Right lung (tissue), 5 donors: ENCODE data around the gene PRKCA. TPM values are rescaled to one million over a fixed set of nuclear protein-coding genes. Genes with fewer than 3 reads are reported as not detected.

Experiments
- DNase-seq, 2 donors: peaks; one replicate each; pipeline ENCODE4 v3.0.0-alpha.2; 2013
- polyA plus RNA-seq, 5 donors: library from polyadenylated mRNA; unstranded; fragments of 120-200 nt; gene quantifications; one replicate each; pipeline versions ENCODE4 v1.2.1 to v1.2.3, GENCODE V29; 2013; ENCODE audit warnings: inconsistent platforms in 1 of 5, low replicate concordance in 1 of 5; ENCODE audit not compliant: insufficient read length in 5 of 5, insufficient read depth in 1 of 5

Gene PRKCA
- polyA plus RNA-seq, 5 donors, result 11.7 to 18.1 (median 17.2) TPM

GRCh38 chr17:66542967-66543520, 240.6 kb downstream of the PRKCA start:
- no peak for DNase-seq

GRCh38 chr17:66543526-66543925, 241.1 kb downstream of the PRKCA start:
- no peak for DNase-seq

- DNase-seq, result no peak
Observed at GRCh38 chr17:66545918-66546317, 243.5 kb downstream of the PRKCA start.

DNA sequence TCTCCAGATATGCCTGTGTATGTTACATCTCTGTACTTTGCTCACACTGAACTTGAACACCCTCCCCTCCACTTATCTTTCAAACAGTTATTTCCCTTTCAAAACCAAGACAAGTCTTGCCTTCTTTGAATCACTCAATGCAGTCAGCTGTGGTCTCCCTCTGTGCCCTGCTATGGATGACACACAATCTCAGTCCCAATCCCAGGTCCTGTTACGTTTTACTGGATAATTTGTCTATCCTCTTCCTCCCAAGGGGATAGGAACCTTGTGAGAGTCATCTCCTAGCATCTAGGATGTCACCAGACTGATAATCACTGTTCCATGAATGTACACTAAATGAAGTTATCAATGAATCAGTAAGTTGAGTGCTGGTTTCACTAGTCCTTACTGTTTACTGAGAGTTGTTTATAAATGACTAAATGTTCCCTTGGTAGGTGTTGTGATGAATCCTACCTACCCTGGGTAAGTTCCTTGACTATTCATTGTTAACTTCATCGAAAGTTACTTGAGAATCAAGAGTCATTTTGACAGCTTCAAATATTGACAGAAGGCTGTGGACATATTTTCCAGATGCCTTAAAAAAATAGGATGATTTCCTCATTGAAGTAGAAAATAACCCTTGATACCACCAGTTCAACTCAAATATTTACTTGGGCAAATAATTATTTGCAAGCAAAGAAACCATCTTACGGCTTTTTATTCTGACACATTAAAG, 244.9 kb downstream of the PRKCA start:
- no peak for DNase-seq

GRCh38 chr17:66548158-66548557, 245.7 kb downstream of the PRKCA start:
- no peak for DNase-seq

DNA sequence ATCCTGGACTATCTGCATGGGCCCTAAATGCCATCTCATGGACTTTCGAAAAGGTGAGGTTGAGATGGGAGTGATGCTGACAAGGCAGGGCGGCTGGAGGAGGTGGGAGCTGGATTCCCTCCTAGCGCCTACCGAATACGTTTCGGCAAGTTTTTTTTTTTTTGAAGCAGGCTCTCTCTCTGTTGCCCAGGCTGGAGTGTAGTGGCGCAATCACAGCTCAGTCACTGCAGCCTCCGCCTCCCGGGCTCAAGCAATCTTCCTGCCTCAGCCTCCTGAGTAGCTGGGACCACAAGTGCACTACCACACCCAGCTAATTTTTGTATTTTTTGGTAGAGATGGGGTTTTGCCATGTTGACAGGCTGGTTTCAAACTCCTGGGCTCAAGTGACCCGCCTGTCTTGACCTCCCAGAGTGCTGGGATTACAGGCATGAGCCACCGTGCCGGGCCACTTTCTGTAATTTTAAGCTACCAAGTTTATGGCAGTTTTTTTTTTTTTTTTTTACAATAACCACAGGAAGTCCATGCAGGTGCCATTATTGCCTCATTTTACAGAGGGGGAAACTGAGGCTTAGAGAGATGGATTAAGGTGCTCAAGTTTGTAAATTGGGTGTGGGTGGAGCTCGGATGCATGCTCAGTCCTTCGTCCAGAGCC, 246.4 kb downstream of the PRKCA start:
- no peak for DNase-seq

DNA sequence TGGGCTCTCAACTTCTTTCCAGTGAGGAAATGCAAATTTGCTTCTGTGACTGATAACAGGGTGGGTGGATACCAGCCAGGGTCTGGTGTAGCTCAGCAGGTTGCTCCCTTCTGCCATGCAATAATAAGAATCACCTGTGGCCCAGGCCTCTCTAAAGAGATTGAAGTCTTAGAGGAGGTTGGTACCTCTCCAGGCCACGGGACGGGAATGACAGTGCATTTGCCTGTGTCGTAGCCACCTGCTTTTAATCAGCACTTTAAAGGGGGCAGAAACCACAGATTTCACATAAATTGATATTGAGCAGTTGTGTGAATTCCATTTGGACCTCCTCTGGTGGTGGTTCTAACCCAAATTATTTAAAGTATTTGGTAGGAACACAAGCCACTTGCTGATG, 246.9 kb downstream of the PRKCA start:
- DNase-seq, result no peak

- DNase-seq, result no peak
Observed at GRCh38 chr17:66549731-66550207, 247.4 kb downstream of the PRKCA start.

GRCh38 chr17:66551839-66552238, 249.4 kb downstream of the PRKCA start:
- no peak for DNase-seq

DNA sequence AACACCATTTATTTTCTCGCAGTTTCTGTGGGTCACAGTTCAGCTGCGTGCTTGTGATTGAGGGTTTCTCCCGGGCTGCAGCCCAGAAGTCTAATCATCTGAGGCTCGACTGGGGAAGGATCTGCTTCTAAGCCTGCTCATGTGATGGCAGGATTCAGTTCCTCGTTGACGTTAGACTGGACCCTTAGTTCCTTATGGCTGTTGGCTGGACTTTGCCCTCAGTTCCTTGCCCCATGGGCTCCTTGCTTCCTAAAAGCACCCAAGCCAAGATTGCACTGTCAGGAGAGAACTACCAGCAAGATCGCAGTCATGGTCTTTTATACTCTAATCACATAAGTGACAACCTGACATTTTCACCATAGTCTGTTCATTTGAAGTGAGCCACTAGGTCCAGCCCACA, 250.0 kb downstream of the PRKCA start:
- DNase-seq, result no peak

DNA sequence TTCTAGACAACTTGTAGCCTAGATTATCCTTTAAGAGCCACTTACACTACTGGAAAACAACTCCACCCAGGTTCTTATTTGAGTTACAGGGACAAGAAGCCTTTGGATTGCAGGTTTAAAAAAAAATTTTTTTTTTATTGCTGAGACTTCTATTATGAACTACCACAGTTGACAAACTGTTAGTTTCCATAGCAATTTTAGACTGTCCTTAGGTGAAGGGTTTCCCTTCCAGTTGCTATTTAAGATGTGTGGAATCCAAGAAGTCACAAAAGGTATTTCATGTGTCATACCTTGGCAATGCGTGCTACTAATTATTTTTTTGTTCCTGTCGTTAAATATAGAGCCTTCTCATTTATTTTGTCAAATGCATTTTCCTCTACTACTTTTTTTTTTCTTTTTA, 253.2 kb downstream of the PRKCA start:
- DNase-seq, result no peak

- no peak for DNase-seq
Observed at GRCh38 chr17:66557200-66557599, 254.8 kb downstream of the PRKCA start.

- DNase-seq, result no peak
Observed at GRCh38 chr17:66557886-66558285, 255.5 kb downstream of the PRKCA start.

DNA sequence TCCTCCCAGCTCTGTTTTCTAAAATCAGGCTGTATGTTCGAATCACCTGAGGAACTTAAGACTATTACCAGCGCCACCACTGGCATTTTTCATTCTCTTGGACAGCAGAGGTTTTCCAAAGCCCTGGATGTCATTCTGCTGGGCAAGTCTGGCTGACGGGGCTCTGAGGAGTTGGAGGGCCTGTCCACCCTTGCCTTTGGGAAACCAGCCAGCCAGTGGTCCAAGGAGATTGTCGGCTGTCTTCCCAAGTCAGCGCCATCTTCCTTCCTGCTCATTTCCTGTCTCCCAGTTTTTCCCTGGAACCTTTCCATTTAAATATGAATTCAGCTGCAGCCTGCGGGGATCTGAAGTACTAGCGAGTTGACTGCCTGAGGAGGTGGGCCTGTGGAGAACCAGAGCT, 258.3 kb downstream of the PRKCA start:
- no peak for DNase-seq

GRCh38 chr17:66562119-66562518, 259.7 kb downstream of the PRKCA start:
- DNase-seq, result no peak

DNA sequence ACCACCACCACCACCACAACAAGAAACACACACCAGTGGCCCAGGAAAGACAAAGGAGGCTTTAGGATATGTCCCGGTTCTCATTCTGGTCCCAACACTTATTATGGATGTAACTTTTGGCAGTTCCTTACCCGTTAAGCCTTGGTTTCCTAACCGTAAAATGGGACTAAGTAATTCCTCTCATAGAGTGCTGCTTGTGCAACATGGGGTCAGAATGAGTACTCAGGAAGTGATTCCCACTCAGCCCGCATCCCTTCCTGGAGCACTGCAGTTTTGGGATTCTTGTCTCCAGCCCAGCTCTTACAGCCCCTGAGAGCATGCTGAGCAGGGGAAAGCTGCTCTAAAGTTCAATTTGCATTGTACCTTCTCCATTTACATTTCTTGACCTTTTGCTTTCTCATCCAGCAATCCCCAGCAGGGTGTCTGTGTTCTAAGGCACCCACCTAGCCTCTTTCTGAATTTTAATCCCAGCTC, 262.6 kb downstream of the PRKCA start:
- no peak for DNase-seq

DNA sequence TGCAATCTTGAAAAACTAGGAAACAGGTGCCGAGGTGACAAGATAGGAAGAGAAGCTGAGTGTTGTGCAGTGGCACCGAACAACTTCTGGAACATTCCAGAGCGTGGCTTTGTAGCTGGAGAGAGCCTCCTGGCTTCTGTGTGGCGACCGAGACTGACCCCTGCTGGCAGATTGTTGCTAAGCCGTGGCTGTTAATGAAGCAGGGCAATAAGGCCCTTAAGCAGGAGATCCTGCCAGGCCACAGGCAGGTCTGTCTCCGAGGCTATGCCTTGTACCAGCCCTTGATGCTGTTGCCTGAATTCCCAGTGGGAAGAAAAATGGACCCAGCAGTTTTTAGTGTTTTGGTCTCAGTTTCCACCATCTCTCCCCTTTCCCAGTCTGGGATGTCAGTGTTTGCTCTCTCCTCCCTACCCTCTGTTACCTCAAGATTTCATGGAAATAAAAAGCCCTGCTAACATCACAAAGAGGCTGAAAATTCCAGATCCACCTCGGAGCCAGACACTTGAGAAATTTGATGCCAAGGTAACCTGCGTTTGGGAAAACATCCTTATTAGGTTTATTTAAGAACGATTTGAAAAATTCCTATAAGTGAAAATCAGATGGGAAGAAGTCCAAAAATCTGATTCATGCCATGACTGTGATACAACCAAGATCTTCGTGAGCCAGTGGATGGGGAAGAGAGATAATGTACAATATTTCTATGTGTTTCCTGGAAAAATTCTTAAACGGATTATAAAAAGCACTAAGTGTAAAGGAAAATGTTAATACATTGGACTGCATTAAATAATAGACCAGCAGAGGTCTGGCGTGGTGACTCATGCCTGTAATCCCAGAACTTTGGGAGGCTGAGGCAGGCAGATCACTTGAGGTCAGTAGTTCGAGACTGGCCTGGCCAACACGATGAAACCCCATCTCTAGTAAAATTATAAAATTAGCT, 265.1 kb downstream of the PRKCA start:
- DNase-seq, result peak; percentile 31 to 57

GRCh38 chr17:66569572-66569971, 267.2 kb downstream of the PRKCA start:
- no peak for DNase-seq

DNA sequence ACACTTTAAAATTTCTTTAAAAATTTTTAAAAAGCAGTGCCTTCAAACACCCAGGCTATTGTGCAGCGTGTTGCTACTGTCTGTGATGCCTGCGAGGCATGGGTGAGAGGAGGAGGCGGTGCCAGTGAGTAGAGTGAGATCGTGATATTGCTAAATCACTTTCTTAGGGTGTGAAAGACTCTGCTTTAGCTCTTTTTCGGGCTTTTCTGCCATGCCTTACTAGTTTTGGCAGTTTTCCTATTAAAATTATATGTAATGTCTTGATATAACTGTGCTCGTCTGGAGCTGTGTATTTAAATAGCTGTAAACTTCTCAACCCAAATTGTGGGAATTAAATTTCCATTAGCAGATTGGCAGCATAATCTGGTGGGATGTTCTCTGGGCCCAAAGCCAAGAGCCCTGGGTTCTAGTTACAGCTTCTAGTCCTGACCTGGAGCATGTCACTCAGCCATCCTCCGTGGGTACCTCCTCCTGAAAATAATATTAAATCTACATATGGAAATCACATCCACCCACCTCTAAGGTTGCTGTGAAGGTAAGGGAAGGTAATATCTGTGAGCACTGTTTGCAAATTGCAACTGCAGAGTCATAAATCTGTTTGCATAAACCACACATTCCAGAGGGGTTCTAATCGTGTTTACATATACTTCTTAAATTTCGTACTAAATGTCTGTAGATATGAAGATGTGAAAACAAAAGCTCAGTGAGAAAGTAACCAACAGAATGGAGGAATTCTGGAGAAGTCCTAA, 268.2 kb downstream of the PRKCA start:
- DNase-seq, result peak; percentile 19 to 36

- DNase-seq, result no peak
Observed at GRCh38 chr17:66571745-66572144, 269.3 kb downstream of the PRKCA start.

- DNase-seq, result no peak
Observed at GRCh38 chr17:66573078-66573477, 270.7 kb downstream of the PRKCA start.
